ENCODE results near the gene SNX1. TPM values are rescaled to one million over a fixed set of nuclear protein-coding genes. Genes with fewer than 3 reads are reported as not detected.

Gene SNX1
- total and polyA plus RNA-seq, 2 donors (not counting 1 experiment from before 2014, with no cell fraction given) = 87.9 to 152 TPM

DNA sequence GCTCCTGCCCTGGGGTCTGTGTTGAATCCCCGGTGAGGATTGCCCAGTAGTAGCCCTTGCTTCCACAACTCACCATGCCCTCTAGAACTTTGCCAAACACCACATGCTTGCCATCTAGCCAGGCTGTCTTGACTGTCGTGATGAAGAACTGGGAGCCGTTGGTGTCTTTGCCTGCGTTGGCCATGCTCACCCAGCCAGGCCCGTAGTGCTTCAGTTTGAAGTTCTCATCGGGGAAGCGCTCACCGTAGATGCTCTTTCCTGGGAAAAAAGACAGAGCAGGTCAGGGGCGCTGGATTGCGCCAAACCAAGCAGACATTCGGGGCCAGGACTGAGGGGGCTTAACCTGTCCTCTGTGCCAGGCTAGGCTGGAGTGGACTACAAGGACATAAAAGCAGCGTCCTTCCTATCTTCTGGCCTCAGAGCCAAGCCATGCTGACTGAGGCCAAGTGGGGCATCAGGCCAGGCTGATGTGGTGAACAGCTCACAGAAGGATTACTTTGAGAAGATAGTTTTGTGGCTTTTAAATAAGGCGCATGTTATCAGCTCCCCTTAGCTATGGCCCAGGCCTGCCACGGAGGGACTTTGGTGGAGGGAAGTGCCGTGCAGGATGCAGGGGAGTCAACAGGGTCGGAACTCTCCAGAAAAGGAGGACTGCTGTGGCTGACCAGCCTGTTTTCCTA is 61.0 kb downstream of the SNX1 start:
- Histone ChIP-seq H3K9ac (ENCODE audit: low read length) (no peak overlapping the region), H4K20me1 (ENCODE audit: control insufficient read depth, insufficient read depth, low read length, poor library complexity, severe bottlenecking) (peaks cover 88% of the 10 kb centered on the region), H3K79me2 (ENCODE audit: control insufficient read depth, insufficient read depth, low read length) (peaks cover 78% of the 10 kb centered on the region), H3K4me3 (ENCODE audit: control extremely low read depth in 1 of 5, extremely low read depth in 1 of 5, insufficient read depth in 1 of 5, low read depth in 2 of 5, low read length in 4 of 5) (no peak overlapping the region), H2AFZ (ENCODE audit: insufficient read depth, low read depth, low read length, poor library complexity, severe bottlenecking) (no peak overlapping the region), H3K27ac (ENCODE audit: low read length in 2 of 2) (peak overlapping the region in 1 of 2 donors; percentile 16), H3K4me1 (ENCODE audit: control insufficient read depth in 2 of 2, insufficient read depth in 2 of 2, low read length in 2 of 2) (peaks cover 32 to 72% of the 10 kb centered on the region in 2 donors), H3K36me3 (replicated peaks in 1 of 2; ENCODE audit: control extremely low read depth in 1 of 2, control insufficient read depth in 1 of 2, extremely low read depth in 1 of 2, insufficient read depth in 2 of 2, low read length in 1 of 2) (peaks cover 8 to 77% of the 10 kb centered on the region in 2 experiments), H3K9me3 (ENCODE audit: control extremely low read depth in 1 of 3, control insufficient read depth in 2 of 3, insufficient read depth in 1 of 3, low read length in 2 of 3) (no peaks in the 10 kb centered on the region), H3K27me3 (replicated peaks in 1 of 4; ENCODE audit: control extremely low read depth in 1 of 4, control insufficient read depth in 3 of 4, insufficient read depth in 4 of 4, low read length in 3 of 4) (no peaks in the 10 kb centered on the region), H3K4me2 (replicated peaks; ENCODE audit: low read depth, low read length, poor library complexity, severe bottlenecking) (no peak overlapping the region)
- no peak for TF ChIP-seq EZH2 (IDR thresholded peaks at IDR 0.05; ENCODE audit: borderline replicate concordance, insufficient read depth, low read depth, low read length, poor library complexity, severe bottlenecking)
- TF ChIP-seq, protein P1, sequence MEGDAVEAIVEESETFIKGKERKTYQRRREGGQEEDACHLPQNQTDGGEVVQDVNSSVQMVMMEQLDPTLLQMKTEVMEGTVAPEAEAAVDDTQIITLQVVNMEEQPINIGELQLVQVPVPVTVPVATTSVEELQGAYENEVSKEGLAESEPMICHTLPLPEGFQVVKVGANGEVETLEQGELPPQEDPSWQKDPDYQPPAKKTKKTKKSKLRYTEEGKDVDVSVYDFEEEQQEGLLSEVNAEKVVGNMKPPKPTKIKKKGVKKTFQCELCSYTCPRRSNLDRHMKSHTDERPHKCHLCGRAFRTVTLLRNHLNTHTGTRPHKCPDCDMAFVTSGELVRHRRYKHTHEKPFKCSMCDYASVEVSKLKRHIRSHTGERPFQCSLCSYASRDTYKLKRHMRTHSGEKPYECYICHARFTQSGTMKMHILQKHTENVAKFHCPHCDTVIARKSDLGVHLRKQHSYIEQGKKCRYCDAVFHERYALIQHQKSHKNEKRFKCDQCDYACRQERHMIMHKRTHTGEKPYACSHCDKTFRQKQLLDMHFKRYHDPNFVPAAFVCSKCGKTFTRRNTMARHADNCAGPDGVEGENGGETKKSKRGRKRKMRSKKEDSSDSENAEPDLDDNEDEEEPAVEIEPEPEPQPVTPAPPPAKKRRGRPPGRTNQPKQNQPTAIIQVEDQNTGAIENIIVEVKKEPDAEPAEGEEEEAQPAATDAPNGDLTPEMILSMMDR (IDR thresholded peaks at IDR 0.05) = no peak
- Mint-ChIP-seq H3K4me3 (no peak overlapping the region), H3K4me1 (peaks cover 70% of the 10 kb centered on the region), H3K9me3 (ENCODE audit: insufficient read depth) (no peaks in the 10 kb centered on the region), H3K27ac (peak overlapping the region; percentile 50), H3K27me3 (no peaks in the 10 kb centered on the region)
- ChIA-PET CTCF (interaction anchor here (1.4 to 1.8 kb wide), 3 partner anchors 10 to 89 kb away, joined by 3 to 6 read pairs (median 4); no protein-coding TSS in a partner anchor), POLR2A (no interaction called here)
- no peak for ATAC-seq (ENCODE audit: low read depth)
- DNase-seq = no peak
- intact Hi-C loops (cut with micrococcal nuclease) = no loop called here
- 96% methylated on average over 15 of the region's 16 CpGs for WGBS (ENCODE audit: insufficient coverage)

DNA sequence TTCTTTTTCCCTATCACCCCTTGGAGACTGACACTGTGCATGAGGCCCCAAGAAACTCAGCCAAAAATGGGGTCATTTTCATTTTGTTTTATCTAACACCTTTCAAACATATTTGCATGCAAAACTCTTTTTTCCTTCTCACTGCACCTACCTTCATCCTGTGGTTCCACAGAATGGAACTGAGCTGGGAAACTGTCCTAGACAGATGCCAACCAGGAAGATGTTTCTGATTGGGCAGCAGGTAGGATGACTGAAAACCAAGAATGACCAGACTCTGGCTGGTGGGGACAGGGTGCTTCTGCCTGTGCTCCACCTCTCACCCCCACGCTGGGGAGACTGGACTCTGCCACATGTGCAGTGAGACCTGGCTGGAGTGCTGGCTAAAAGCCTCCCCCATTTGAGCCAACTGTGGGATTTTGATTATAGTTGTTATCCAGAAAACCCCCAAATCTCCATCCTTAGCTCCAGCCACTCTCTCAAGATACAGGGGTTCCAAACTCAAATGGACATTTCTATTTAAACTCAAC is 61.9 kb downstream of the SNX1 start:
- ChIA-PET CTCF (interaction anchor here (1.4 to 1.8 kb wide), 3 partner anchors 11 to 90 kb away, joined by 3 to 6 read pairs (median 4); no protein-coding TSS in a partner anchor), POLR2A (interaction anchor here (0.6 kb wide), 1 partner anchor 68 kb away, joined by 3 read pairs; no protein-coding TSS in a partner anchor)
- Histone ChIP-seq H3K4me1 (ENCODE audit: control insufficient read depth in 2 of 2, insufficient read depth in 2 of 2, low read length in 2 of 2) (peaks cover 38 to 78% of the 10 kb centered on the region in 2 donors), H3K36me3 (replicated peaks in 1 of 2; ENCODE audit: control extremely low read depth in 1 of 2, control insufficient read depth in 1 of 2, extremely low read depth in 1 of 2, insufficient read depth in 2 of 2, low read length in 1 of 2) (peaks cover 8 to 80% of the 10 kb centered on the region in 2 experiments), H3K9ac (ENCODE audit: low read length) (no peak overlapping the region), H2AFZ (ENCODE audit: insufficient read depth, low read depth, low read length, poor library complexity, severe bottlenecking) (no peak overlapping the region), H3K27ac (ENCODE audit: low read length in 2 of 2) (peak overlapping the region in 1 of 2 donors; percentile 72), H3K27me3 (replicated peaks in 1 of 4; ENCODE audit: control extremely low read depth in 1 of 4, control insufficient read depth in 3 of 4, insufficient read depth in 4 of 4, low read length in 3 of 4) (no peaks in the 10 kb centered on the region), H3K4me3 (ENCODE audit: control extremely low read depth in 1 of 5, extremely low read depth in 1 of 5, insufficient read depth in 1 of 5, low read depth in 2 of 5, low read length in 4 of 5) (no peak overlapping the region), H3K79me2 (ENCODE audit: control insufficient read depth, insufficient read depth, low read length) (peaks cover 78% of the 10 kb centered on the region), H3K4me2 (replicated peaks; ENCODE audit: low read depth, low read length, poor library complexity, severe bottlenecking) (no peak overlapping the region), H3K9me3 (ENCODE audit: control extremely low read depth in 1 of 3, control insufficient read depth in 2 of 3, insufficient read depth in 1 of 3, low read length in 2 of 3) (no peaks in the 10 kb centered on the region), H4K20me1 (ENCODE audit: control insufficient read depth, insufficient read depth, low read length, poor library complexity, severe bottlenecking) (peaks cover 83% of the 10 kb centered on the region)
- no CpG with 5 or more reads among the region's 1 CpG for WGBS (ENCODE audit: insufficient coverage)
- Mint-ChIP-seq H3K27me3 (no peaks in the 10 kb centered on the region), H3K9me3 (ENCODE audit: insufficient read depth) (no peaks in the 10 kb centered on the region), H3K4me1 (peaks cover 73% of the 10 kb centered on the region), H3K27ac (peak overlapping the region; percentile 43), H3K4me3 (no peak overlapping the region)
- TF ChIP-seq, protein P1 (IDR thresholded peaks at IDR 0.05) = no peak
- no peak for TF ChIP-seq EZH2 (IDR thresholded peaks at IDR 0.05; ENCODE audit: borderline replicate concordance, insufficient read depth, low read depth, low read length, poor library complexity, severe bottlenecking)
- DNase-seq (no peak), ATAC-seq (ENCODE audit: low read depth) (no peak)
- intact Hi-C loops (cut with micrococcal nuclease) = no loop called here
